NCI-H146 treated with DMSO at 0.1 percent for 48 hours (cell line): ENCODE results near the gene CD2AP.
"Not testable (repeated sequence)": the region's sequence is repeated elsewhere in the genome, so short reads cannot be mapped to it uniquely, and the experiment has no call there.

ENCODE experiments used
- DNase-seq: peaks from one replicate; lab custom pipeline; 2025; ENCODE audit not compliant: unreplicated experiment; lab: John Stamatoyannopoulos, UW

CD2AP gene

GRCh38 chr6:47456536-47456975 is 21.0 kb upstream of the CD2AP start:
- DNase-seq: peak; percentile 83

GRCh38 chr6:47457370-47457769 is 20.2 kb upstream of the CD2AP start:
- no peak for DNase-seq

DNA sequence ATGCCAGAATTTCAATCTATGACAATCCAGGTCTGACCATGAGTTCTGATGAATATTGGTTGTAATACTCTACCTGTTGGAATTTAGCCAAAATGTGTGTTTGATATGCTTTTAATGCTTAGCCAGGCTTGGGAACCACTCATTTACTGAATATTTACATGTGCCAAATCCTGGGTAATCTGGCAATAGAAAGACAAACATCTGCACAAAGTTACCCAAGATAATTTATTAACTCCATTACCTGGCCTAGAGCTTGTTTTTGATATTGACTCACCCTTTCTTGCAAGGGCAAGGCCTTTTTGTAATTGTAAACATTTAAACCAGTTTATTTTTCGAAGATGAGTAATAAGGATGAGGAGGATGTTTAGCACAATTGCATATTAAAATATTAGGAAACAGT is 13.5 kb upstream of the CD2AP start:
- DNase-seq: no peak

DNA sequence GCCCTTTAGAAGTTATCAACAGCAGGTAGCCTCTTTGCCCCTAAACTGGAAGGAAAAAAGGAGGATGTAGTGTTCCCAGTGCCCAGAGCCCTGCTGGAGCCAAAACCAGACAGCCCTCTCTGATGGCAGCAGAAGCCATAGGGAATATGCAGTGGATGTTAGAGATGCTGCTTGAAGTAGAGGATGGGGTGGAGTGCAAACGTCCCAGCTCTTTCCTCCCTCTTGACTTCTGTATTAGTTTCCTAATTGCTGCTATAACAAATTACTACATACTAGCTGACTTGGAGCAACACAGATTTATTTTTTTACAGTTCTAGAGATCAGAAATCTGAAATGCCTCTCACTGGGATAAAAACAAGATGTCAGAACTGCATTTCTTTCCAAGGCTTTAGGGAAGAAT is 12.5 kb upstream of the CD2AP start:
- no peak for DNase-seq

DNA sequence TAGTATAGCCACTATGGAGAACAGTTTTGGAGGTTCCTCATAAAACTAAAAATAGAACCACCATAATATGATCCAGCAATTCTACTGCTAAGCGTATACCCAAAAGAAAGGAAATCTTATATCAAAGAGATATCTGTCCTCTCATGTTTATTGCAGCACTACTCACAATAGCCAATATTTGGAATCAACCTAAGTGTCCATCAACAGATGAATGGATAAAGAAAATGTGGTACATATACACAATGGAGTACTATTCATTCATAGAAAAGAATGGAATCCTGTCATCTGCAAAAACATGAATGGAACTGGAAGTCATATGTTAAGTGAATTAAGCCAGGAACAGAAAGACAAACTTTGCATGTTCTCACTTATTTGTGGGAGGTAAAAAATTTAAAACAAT is 5.7 kb upstream of the CD2AP start:
- no peak for DNase-seq

DNA sequence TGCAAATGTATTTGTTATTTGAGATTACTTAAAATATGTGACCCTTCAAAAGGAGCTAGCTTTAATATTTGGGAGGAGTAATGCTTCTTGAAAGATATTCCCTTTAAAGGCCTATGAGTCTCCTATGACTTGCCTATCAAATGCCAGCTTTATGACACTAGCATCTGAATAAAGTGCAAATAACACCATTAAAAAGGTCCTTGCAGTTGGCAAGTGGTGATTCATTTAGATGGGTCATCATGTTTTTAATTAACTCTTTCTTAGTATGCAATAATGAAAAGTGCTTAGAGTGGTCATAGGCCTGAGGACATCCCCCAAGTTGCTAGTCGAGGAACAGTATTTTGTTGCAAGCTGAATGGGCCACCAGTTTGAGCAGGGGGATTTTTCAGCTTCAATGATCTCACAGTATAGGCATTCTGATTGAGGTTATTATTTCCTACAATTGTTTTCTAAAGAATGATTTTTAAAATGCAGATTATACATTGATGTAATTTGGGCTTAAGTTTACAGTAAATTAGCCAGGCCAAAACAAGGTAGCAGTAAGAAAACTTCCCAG is 3.7 kb upstream of the CD2AP start:
- no peak for DNase-seq

DNA sequence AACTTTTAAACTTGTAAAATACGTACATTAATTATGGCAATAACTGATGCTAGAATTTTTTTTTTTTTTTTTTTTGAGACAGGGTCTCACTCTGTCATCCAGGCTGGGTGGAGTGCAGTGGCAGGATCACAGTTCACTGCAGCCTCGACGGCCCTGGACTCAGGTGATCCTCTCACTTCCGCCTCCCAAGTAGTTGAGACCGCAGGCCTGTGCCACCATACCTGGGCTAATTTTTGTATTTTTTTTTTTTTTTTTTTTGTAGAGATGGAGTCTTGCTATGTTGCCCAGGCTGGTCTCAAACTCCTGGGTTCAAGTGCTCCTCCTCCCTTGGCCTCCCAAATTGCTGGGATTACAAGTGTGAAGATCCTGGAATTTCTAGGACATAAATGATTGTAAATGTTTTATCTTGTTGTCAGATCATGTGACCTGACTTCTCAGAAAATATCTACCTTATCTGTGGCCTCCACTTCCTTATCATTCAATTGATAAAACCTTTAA is 2.2 kb upstream of the CD2AP start:
- no peak for DNase-seq

GRCh38 chr6:47476781-47477496 is 650 bp upstream of the CD2AP start:
- peak; percentile 7 for DNase-seq

GRCh38 chr6:47478233-47479139 is 897 bp downstream of the CD2AP start:
- peak; percentile 49 for DNase-seq

GRCh38 chr6:47479140-47479508 is 1.5 kb downstream of the CD2AP start:
- DNase-seq: no peak

GRCh38 chr6:47479874-47480273 is 2.3 kb downstream of the CD2AP start:
- no peak for DNase-seq

- not testable (repeated sequence) for DNase-seq
Measured at GRCh38 chr6:47481213-47481612, 3.6 kb downstream of the CD2AP start.

GRCh38 chr6:47481806-47482205 is 4.2 kb downstream of the CD2AP start:
- no peak for DNase-seq

DNA sequence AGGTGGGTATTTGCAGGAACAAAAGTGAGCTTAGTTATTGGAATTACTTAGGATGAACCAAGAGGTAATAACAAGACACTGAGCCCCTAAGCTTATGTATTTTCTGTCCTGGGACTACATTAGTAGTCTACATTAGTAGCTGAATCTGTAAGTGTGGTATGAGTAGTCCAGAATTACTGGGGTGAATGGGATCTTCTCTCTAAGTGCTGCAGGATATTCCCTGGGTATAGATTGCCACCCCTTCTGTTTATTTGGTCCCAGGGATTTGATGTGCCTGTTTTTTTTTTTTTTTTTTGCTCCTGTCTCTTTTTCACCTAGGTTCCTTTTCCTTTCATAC is 5.9 kb downstream of the CD2AP start:
- no peak for DNase-seq

- no peak for DNase-seq
Measured at GRCh38 chr6:47483853-47484546, 6.4 kb downstream of the CD2AP start.

DNA sequence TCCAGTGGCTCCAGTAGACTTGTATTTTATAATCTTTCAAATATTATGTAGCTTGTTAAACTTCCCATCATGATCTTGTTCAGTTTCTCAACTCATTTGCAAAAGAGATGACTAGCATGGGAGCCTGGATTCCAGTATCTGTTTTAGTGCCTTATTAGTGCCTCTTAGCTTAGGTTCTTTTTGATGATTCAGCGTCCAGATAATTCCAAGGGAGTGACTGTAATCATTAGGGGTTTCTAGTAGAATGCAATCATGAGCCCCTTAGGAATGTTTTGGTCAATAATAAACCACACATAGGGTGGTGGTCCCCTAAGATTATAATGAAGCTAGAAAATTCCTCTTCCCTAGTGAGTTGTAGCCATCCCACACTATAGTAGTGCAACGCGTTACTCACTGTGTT is 7.0 kb downstream of the CD2AP start:
- DNase-seq: no peak

DNA sequence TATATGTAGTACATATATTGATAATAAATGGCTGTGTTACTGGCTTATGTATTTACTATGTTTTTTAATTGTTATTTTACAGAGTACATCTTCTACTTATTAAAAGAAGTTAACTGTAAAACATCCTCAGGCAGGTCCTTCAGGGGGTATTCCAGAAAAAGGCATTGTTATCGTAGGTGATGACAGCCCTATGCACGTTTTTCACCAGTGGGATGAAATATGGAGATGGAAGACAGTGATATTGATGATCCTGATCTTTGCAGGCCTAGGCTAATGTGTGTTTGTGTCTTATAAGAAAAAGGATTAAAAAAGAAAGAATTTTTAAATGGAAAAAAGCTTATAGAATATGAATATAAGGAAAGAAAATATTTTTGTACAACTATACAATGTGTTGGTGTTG is 7.5 kb downstream of the CD2AP start:
- no peak for DNase-seq

- no peak for DNase-seq
Measured at GRCh38 chr6:47485491-47486135, 8.0 kb downstream of the CD2AP start.

DNA sequence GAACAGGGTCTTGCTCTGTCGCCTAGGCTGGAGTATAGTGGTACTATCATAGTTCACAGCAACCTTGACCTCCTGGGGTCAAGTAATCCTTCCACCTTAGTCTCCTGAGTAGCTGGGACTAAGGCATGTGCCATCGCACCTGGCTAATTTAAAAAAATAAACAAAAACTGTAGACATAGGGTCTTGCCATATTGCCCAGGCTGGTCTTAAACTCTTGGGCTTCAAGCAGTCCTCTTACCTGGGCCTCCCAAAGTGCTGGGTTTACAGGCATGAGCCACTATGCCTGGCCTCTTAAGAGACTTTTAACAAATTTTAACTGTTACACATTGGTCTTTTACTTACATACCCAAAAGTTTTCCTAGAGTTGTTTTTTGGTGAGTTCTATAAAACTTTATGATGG is 12.4 kb downstream of the CD2AP start:
- no peak for DNase-seq

- DNase-seq: no peak
Measured at GRCh38 chr6:47490676-47491075, 13.1 kb downstream of the CD2AP start.

GRCh38 chr6:47492355-47492754 is 14.8 kb downstream of the CD2AP start:
- DNase-seq: no peak
